ENCODE data around the gene SNF8. TPM values are rescaled to one million over a fixed set of nuclear protein-coding genes. Genes with fewer than 3 reads are reported as not detected.

SNF8 gene
- total RNA-seq, 4 donors from 2014 or later: 60.2 to 80.9 (median 66.4) TPM

DNA sequence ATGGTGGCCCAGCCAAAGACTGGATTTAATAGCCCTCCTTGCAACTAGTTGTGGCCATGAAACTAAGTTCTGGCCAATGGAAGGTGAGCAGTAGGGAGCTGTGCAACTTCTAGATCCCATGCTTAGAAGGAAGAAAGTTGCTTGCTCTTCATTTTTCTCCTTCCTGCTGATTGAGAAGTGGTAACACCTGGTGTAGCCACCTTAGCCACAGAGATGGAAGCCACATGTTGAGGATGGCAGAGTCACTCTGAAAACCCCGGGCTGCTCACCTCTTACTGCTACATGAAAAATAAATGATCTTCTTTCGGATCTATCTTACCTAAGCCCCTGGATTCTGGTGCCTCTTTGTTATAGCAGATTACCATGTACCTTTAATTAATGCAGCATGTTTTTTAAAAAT lies 62.4 kb downstream of the SNF8 start:
- H3K9me3 ChIP-seq: no peaks in the 10 kb centered on the region
- no peak overlapping the region for H3K4me3 ChIP-seq
- DNase-seq: no peak
- no peaks in the 10 kb centered on the region for H3K36me3 ChIP-seq
- peaks cover 0 to 3% (median 0%) of the 10 kb centered on the region in 4 donors for H3K4me1 ChIP-seq
- TF ChIP-seq CTCF (IDR thresholded peaks at IDR 0.05) (no peak), POLR2A (IDR thresholded peaks at IDR 0.05) (no peak)
- H3K27me3 ChIP-seq: no peaks in the 10 kb centered on the region
- H3K27ac ChIP-seq: no peak overlapping the region

Small RNAs within 50 kb of the gene (small RNA-seq; reads per million reads assigned to genes)
- 0 reads per million in 2 donors for gene AC068531.1
- 0 reads per million in 2 donors for gene RF00263
- 0 reads per million in 2 donors for gene RF01210
- gene RNU1-42P: 0 reads per million in 2 donors

Other genes starting within 250 kb of the SNF8 start
- not detected for gene PRAC1, start 222.3 kb downstream of the SNF8 start, total RNA-seq
- not detected for gene PRAC2, start 221.7 kb downstream of the SNF8 start, total RNA-seq
- under 1 TPM in 1 of 4 donors, not detected in 3; 0.54 TPM for gene HOXB13, start 216.1 kb downstream of the SNF8 start, total RNA-seq
- gene TTLL6, start 127.6 kb downstream of the SNF8 start, total RNA-seq: 1 to 10 TPM in 3 of 4 donors, not detected in 1; 1.1 to 7.5 (median 1.5) TPM
- gene CALCOCO2, start 113.8 kb downstream of the SNF8 start, total RNA-seq: 100 to 1,000 TPM; 124 to 334 (median 163) TPM
- 100 to 1,000 TPM in 3 of 4 donors, 10 to 100 TPM in 1; 56.1 to 126 (median 109) TPM for gene ATP5MC1, start 52.1 kb downstream of the SNF8 start, total RNA-seq
- gene UBE2Z, start 36.4 kb downstream of the SNF8 start, total RNA-seq: 10 to 100 TPM; 42.9 to 58.0 (median 49.8) TPM
- not detected for gene GIP, start 23.8 kb upstream of the SNF8 start, total RNA-seq
- gene IGF2BP1, start 52.5 kb upstream of the SNF8 start, total RNA-seq: under 1 TPM in 1 of 4 donors, not detected in 3; 0.54 TPM
- 10 to 100 TPM in 1 of 4 donors, 1 to 10 TPM in 2, under 1 TPM in 1; 0.83 to 11.2 (median 7.5) TPM for gene B4GALNT2, start 187.9 kb upstream of the SNF8 start, total RNA-seq

Data from Peyer's patch (tissue), 4 donors.